WTC11 (cell line): ENCODE measurements around the gene PPP3CB. TPM values are rescaled to one million over a fixed set of nuclear protein-coding genes. Genes with fewer than 3 reads are reported as not detected.

ENCODE experiments used
- ATAC-seq: fragments of 200-7000 bp; cut with Tn5 transposase; 2 replicates; pipeline ENCODE4 v1.10.0; 2021; ENCODE audit warnings: mild to moderate bottlenecking, moderate library complexity
- CTCF ChIA-PET: fragments of 300-600 bp; sonication (Branson Sonifier 250); formaldehyde crosslinking; loops from one replicate; lab custom pipeline; 2021; ENCODE audit warnings: antibody characterized with exemption; lab: Charles Lee
- POLR2A ChIA-PET: fragments of 350-600 bp; sonication (Branson Sonifier 250); formaldehyde crosslinking; loops from one replicate; lab custom pipeline; 2021; ENCODE audit warnings: antibody characterized with exemption; lab: Charles Lee
- DNase-seq: peaks from one replicate; pipeline ENCODE4 v3.0.0; 2021; ENCODE audit warnings: low spot score
- H3K27ac Mint-ChIP-seq: 2 replicates; pipeline ENCODE4 v1.8.0; 2021; ENCODE audit warnings: mixed read lengths
- H3K27me3 Mint-ChIP-seq: 2 replicates; pipeline ENCODE4 v1.8.0; 2021; ENCODE audit warnings: low read depth, mild to moderate bottlenecking, moderate library complexity, mixed read lengths
- H3K36me3 Mint-ChIP-seq: 2 replicates; pipeline ENCODE4 v1.8.0; 2021; ENCODE audit warnings: mixed read lengths
- H3K4me1 Mint-ChIP-seq: 2 replicates; pipeline ENCODE4 v1.8.0; 2022; ENCODE audit warnings: mixed read lengths
- H3K4me3 Mint-ChIP-seq: 2 replicates; pipeline ENCODE4 v1.8.0; 2021; ENCODE audit warnings: mild to moderate bottlenecking, moderate library complexity, mixed read lengths
- H3K9me3 Mint-ChIP-seq: 2 replicates; pipeline ENCODE4 v1.8.0; 2021; ENCODE audit warnings: mixed read lengths
- AR ChIP-seq: fragments of 250-450 bp; sonication (Bioruptor Pico); IDR thresholded peaks from 2 replicates; pipeline ENCODE4 v1.9.0; 2021; ENCODE audit warnings: mild to moderate bottlenecking
- ATF1 ChIP-seq: sonication (generic); formaldehyde crosslinking; IDR thresholded peaks from 2 replicates; pipeline ENCODE4 v1.8.1; 2023; ENCODE audit warnings: mild to moderate bottlenecking, moderate library complexity, missing genetic modification reagents
- CREM ChIP-seq: sonication (generic); formaldehyde crosslinking; IDR thresholded peaks from 2 replicates; pipeline ENCODE4 v1.8.1; 2022; ENCODE audit warnings: mild to moderate bottlenecking, missing genetic modification reagents, moderate library complexity
- FOXK1 ChIP-seq: sonication (generic); formaldehyde crosslinking; IDR thresholded peaks from 2 replicates; pipeline ENCODE4 v1.8.0; 2022; ENCODE audit warnings: mild to moderate bottlenecking, moderate library complexity, missing genetic modification reagents
- FOXP1 ChIP-seq: sonication (generic); formaldehyde crosslinking; IDR thresholded peaks from 2 replicates; pipeline ENCODE4 v1.8.0; 2022; ENCODE audit warnings: missing genetic modification reagents, mild to moderate bottlenecking, moderate library complexity, borderline replicate concordance
- GTF2I ChIP-seq: fragments of 250-450 bp; sonication (Bioruptor Pico); conservative IDR thresholded peaks from 2 replicates; pipeline ENCODE4 v1.4.0; 2021; ENCODE audit warnings: mild to moderate bottlenecking
- HMGA2 ChIP-seq: fragments of 250-450 bp; sonication (Bioruptor Pico); IDR thresholded peaks from 2 replicates; pipeline ENCODE4 v1.4.0; 2021; ENCODE audit warnings: mild to moderate bottlenecking, moderate library complexity
- JAZF1 ChIP-seq: fragments of 250-450 bp; sonication (Bioruptor Pico); IDR thresholded peaks from 2 replicates; pipeline ENCODE4 v1.9.0; 2021; ENCODE audit warnings: moderate library complexity, mild to moderate bottlenecking, inconsistent platforms
- NR1H2 ChIP-seq: sonication (generic); formaldehyde crosslinking; IDR thresholded peaks from 2 replicates; pipeline ENCODE4 v1.9.0; 2021; ENCODE audit warnings: mild to moderate bottlenecking, moderate library complexity, missing genetic modification reagents
- NR3C1 ChIP-seq: sonication (generic); formaldehyde crosslinking; conservative IDR thresholded peaks from 2 replicates; pipeline ENCODE4 v1.8.1; 2023; ENCODE audit warnings: low read depth, mild to moderate bottlenecking, missing genetic modification reagents
- PRRX2 ChIP-seq: fragments of 250-450 bp; sonication (Bioruptor Pico); IDR thresholded peaks from 2 replicates; pipeline ENCODE4 v1.8.0; 2021; ENCODE audit warnings: mild to moderate bottlenecking
- SMAD3 ChIP-seq: sonication (generic); formaldehyde crosslinking; IDR thresholded peaks from 2 replicates; pipeline ENCODE4 v1.8.0; 2022; ENCODE audit warnings: missing genetic modification reagents, mild to moderate bottlenecking, borderline replicate concordance
- SOX15 ChIP-seq: fragments of 250-450 bp; sonication (Bioruptor Pico); IDR thresholded peaks from 2 replicates; pipeline ENCODE4 v1.9.0; 2021; ENCODE audit warnings: mild to moderate bottlenecking
- SP1 ChIP-seq: sonication (generic); formaldehyde crosslinking; conservative IDR thresholded peaks from 2 replicates; pipeline ENCODE4 v1.8.1; 2022; ENCODE audit warnings: missing genetic modification reagents
- TEAD1 ChIP-seq: sonication (generic); formaldehyde crosslinking; IDR thresholded peaks from 2 replicates; pipeline ENCODE4 v1.8.0; 2022; ENCODE audit warnings: mild to moderate bottlenecking, missing genetic modification reagents
- TEAD4 ChIP-seq: sonication (generic); formaldehyde crosslinking; IDR thresholded peaks from 2 replicates; pipeline ENCODE4 v1.8.0; 2022; ENCODE audit warnings: mild to moderate bottlenecking, missing genetic modification reagents
- ZBTB21 ChIP-seq: sonication (generic); formaldehyde crosslinking; IDR thresholded peaks from 2 replicates; pipeline ENCODE4 v1.8.1; 2023; ENCODE audit warnings: mild to moderate bottlenecking, missing genetic modification reagents, borderline replicate concordance
- ZBTB43 ChIP-seq: sonication (generic); formaldehyde crosslinking; IDR thresholded peaks from 2 replicates; pipeline ENCODE4 v1.8.1; 2023; ENCODE audit warnings: mild to moderate bottlenecking, missing genetic modification reagents
- ZMAT4 ChIP-seq: fragments of 250-450 bp; sonication (Bioruptor Pico); IDR thresholded peaks from 2 replicates; pipeline ENCODE4 v1.9.0; 2021; ENCODE audit warnings: mild to moderate bottlenecking
- ZNF138 ChIP-seq: sonication (generic); formaldehyde crosslinking; conservative IDR thresholded peaks from 2 replicates; pipeline ENCODE4 v1.8.1; 2022; ENCODE audit warnings: mild to moderate bottlenecking, moderate library complexity, missing genetic modification reagents
- ZNF512 ChIP-seq: sonication (generic); formaldehyde crosslinking; IDR thresholded peaks from 2 replicates; pipeline ENCODE4 v1.8.1; 2022; ENCODE audit warnings: missing genetic modification reagents, borderline replicate concordance
- ZSCAN18 ChIP-seq: fragments of 250-450 bp; sonication (Bioruptor Pico); IDR thresholded peaks from 2 replicates; pipeline ENCODE4 v2.1.2; 2022; ENCODE audit warnings: mild to moderate bottlenecking, moderate library complexity
- total RNA-seq: library from RNA; stranded (reverse); gene quantifications from 3 replicates; pipeline ENCODE4 v1.2.3, GENCODE V29; 2021
- TF ChIP-seq, protein P1 (sequence below): sonication (generic); formaldehyde crosslinking; IDR thresholded peaks from 2 replicates; pipeline ENCODE4 v1.8.1; 2022; ENCODE audit warnings: low read depth, mild to moderate bottlenecking, moderate library complexity, missing genetic modification reagents, borderline replicate concordance
- TF ChIP-seq, protein P2 (sequence below): sonication (generic); formaldehyde crosslinking; IDR thresholded peaks from 2 replicates; pipeline ENCODE4 v1.8.0; 2022; ENCODE audit warnings: mild to moderate bottlenecking, missing genetic modification reagents
- TF ChIP-seq, protein P3 (sequence below): sonication (generic); formaldehyde crosslinking; IDR thresholded peaks from 2 replicates; pipeline ENCODE4 v1.8.0; 2023; ENCODE audit warnings: missing genetic modification reagents

PPP3CB gene
- total RNA-seq, 1 experiment from 2014 or later, result 30.0 TPM

GRCh38 chr10:73493781-73494180, 2.0 kb downstream of the PPP3CB start (continued):
- TF ChIP-seq, protein P1, sequence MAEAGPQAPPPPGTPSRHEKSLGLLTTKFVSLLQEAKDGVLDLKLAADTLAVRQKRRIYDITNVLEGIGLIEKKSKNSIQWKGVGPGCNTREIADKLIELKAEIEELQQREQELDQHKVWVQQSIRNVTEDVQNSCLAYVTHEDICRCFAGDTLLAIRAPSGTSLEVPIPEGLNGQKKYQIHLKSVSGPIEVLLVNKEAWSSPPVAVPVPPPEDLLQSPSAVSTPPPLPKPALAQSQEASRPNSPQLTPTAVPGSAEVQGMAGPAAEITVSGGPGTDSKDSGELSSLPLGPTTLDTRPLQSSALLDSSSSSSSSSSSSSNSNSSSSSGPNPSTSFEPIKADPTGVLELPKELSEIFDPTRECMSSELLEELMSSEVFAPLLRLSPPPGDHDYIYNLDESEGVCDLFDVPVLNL (CRISPR knock-in tag), result no peak
- TF ChIP-seq HMGA2 (CRISPR knock-in tag) (no peak), CREM (CRISPR knock-in tag) (no peak), FOXP1 (CRISPR knock-in tag) (no peak), TEAD1 (CRISPR knock-in tag) (no peak), AR (CRISPR knock-in tag) (no peak)
- TF ChIP-seq, protein P2, sequence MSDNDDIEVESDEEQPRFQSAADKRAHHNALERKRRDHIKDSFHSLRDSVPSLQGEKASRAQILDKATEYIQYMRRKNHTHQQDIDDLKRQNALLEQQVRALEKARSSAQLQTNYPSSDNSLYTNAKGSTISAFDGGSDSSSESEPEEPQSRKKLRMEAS (CRISPR knock-in tag), result no peak

GRCh38 chr10:73486601-73487000, 9.2 kb downstream of the PPP3CB start:
- ChIA-PET CTCF (no interaction called here), POLR2A (no interaction called here)
- H3K36me3 Mint-ChIP-seq, result peaks cover 17% of the 10 kb centered on the region
- H3K9me3 Mint-ChIP-seq, result 0 out of 2 replicates have a peak, but pooled peaks cover 4% of the 10 kb centered on the region
- ATAC-seq (no peak), DNase-seq (no peak)
- no peaks in the 10 kb centered on the region for H3K4me1 Mint-ChIP-seq
- H3K4me3 Mint-ChIP-seq, result no peak overlapping the region
- H3K27me3 Mint-ChIP-seq, result no peaks in the 10 kb centered on the region
- TF ChIP-seq JAZF1 (CRISPR knock-in tag) (no peak), ZSCAN18 (no peak), NR3C1 (CRISPR knock-in tag) (no peak), ZBTB21 (CRISPR knock-in tag) (no peak)
- no peak overlapping the region for H3K27ac Mint-ChIP-seq

- Mint-ChIP-seq H3K4me3 (no peak overlapping the region), H3K27ac (no peak overlapping the region), H3K27me3 (no peaks in the 10 kb centered on the region), H3K36me3 (peaks cover 17% of the 10 kb centered on the region), H3K9me3 (0 out of 2 replicates have a peak, but pooled peaks cover 4% of the 10 kb centered on the region), H3K4me1 (no peaks in the 10 kb centered on the region)
- DNase-seq (no peak), ATAC-seq (no peak)
- POLR2A ChIA-PET, result no interaction called here
- CTCF ChIA-PET, result no interaction called here
- TF ChIP-seq SMAD3 (no peak), SP1 (CRISPR knock-in tag) (no peak), CREM (CRISPR knock-in tag) (no peak), ZNF512 (no peak), FOXK1 (CRISPR knock-in tag) (no peak), ZMAT4 (CRISPR knock-in tag) (no peak), ZNF138 (CRISPR knock-in tag) (no peak), TEAD4 (CRISPR knock-in tag) (no peak), ATF1 (no peak), NR1H2 (CRISPR knock-in tag) (no peak), SOX15 (CRISPR knock-in tag) (no peak), PRRX2 (CRISPR knock-in tag) (no peak), GTF2I (CRISPR knock-in tag) (no peak), ZBTB43 (CRISPR knock-in tag) (no peak)
- TF ChIP-seq, protein P2 (CRISPR knock-in tag), result no peak
- TF ChIP-seq, protein P3, sequence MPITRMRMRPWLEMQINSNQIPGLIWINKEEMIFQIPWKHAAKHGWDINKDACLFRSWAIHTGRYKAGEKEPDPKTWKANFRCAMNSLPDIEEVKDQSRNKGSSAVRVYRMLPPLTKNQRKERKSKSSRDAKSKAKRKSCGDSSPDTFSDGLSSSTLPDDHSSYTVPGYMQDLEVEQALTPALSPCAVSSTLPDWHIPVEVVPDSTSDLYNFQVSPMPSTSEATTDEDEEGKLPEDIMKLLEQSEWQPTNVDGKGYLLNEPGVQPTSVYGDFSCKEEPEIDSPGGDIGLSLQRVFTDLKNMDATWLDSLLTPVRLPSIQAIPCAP (CRISPR knock-in tag), result no peak
Measured at GRCh38 chr10:73485320-73485719, 10.5 kb downstream of the PPP3CB start.
